GM19023 (cell line): ENCODE results near the gene PCIF1.
"Not testable (repeated sequence)": the region's sequence is repeated elsewhere in the genome, so short reads cannot be mapped to it uniquely, and the experiment has no call there.

ENCODE experiments used
- ATAC-seq: cut with Tn5 transposase; IDR thresholded peaks from one replicate; pipeline ENCODE4 v1.9.1; 2021; ENCODE audit warnings: mild to moderate bottlenecking, moderate library complexity; ENCODE audit not compliant: unreplicated experiment

The PCIF1 gene

GRCh38 chr20:45946149-45946970, 11.9 kb downstream of the PCIF1 start:
- no peak for ATAC-seq

DNA sequence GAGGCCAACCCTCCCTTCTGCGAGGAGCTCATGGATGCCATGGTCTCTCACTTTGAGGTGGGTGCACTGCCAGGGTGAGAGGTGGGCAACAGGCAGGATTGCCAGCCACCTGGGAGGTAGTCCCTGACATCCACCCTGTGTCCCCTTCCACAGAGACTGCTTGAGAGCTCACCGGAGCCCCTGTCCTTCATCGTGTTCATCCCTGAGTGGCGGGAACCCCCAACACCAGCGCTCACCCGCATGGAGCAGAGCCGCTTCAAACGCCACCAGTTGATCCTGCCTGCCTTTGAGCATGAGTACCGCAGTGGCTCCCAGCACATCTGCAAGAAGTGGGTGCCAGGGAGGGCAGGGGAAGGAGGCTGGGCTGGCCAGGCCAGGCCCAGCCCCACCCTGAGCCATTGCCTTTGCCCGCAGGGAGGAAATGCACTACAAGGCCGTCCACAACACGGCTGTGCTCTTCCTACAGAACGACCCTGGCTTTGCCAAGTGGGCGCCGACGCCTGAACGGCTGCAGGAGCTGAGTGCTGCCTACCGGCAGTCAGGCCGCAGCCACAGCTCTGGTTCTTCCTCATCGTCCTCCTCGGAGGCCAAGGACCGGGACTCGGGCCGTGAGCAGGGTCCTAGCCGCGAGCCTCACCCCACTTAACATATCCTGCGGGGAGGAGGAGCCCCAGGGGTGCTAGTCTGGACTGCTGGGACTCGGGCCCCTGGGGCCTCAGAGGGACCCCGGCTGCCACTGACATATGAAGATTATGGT, 12.8 kb downstream of the PCIF1 start:
- ATAC-seq, result no peak

- ATAC-seq, result no peak
Observed at GRCh38 chr20:45948261-45948733, 13.8 kb downstream of the PCIF1 start.

DNA sequence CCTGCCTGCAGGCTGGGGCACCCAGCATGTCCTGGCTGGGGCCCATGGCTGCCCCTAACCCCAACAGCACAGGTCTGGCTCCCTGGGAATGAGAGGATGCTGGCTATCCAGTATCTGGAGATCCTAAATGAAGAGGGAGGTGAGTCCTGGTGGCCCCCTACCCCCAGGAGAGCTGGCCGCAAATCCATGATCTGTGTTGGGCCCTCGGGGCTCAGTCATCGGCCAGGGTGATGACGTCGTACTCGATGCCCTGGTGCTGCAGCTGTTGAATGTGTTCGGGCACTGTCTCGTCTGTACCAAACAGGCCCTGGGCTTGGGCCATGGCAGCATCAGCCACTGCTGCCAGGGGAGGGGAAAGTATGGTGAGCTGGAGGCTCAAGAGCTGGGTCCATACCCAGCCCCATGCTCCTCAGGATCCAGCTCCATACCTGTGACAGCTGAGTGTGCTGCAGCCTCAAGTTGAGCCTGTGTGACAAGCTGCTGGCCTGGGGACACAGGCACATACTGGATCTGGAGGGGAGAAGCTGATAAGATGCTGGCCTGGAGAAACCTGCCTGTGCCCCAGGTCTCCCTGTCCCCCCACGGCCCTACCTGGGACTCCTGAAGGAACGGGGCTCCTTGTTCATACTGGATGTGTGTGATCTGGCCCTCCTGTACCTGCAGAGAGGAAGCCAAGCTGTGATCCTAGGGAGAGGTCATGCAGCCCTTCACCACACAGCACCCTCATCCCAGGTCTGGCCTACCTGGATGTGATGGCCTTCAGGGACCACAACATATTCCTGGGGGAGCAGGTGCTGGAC, 14.5 kb downstream of the PCIF1 start:
- ATAC-seq, result no peak

DNA sequence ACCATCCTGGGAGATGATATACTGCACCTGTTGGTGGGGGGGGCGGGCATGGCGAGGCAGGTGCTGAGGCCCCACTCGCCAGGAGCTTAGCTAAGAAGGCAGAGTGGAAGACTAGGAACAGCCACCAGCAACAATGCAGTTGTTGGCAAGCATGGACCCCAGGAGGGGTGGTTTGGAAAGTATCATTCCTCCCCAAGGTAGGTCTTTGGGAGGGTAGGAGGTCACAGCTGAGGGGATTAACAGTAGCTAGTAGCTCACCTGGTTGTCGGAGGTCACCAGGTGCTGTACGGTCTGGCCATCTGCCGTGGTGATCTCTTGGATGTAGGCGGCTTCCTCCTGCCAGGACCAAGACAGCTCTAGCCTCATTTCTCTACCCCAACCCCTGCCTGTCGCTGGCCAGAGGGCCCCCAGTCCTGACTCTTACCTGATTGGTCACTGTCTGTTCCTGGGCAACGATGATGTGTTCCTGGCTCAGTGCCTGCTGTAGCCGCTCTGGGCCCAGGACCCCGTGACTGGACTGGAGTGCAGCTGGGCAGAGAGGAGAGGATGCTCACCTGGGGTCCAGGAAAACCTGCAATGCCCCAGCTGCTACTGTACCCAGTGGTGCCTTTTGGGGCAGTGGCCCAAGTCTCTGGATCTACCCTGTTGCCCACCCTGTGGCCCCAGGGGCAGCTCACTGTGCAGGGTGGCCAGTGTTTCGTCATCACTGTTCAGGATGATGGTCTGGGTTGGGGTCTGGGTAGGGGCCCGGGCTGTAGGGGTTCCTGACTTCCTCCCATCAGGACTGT, 15.3 kb downstream of the PCIF1 start:
- ATAC-seq, result no peak

DNA sequence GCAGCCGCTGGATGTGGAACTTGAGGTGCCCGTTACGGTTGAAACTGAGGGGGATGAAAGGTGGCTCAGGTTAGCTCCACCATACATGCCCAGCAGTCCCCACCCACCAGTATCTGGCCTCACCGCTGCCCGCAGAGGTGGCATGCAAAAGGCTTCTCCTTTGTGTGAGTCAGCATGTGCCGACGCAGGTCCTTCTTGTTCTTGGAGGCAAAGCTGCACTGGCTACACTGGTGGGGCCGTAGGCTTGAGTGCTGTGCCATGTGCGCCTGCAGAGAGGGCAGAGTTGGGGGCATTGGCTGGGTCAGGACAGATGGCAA, 15.8 kb downstream of the PCIF1 start:
- ATAC-seq, result no peak

DNA sequence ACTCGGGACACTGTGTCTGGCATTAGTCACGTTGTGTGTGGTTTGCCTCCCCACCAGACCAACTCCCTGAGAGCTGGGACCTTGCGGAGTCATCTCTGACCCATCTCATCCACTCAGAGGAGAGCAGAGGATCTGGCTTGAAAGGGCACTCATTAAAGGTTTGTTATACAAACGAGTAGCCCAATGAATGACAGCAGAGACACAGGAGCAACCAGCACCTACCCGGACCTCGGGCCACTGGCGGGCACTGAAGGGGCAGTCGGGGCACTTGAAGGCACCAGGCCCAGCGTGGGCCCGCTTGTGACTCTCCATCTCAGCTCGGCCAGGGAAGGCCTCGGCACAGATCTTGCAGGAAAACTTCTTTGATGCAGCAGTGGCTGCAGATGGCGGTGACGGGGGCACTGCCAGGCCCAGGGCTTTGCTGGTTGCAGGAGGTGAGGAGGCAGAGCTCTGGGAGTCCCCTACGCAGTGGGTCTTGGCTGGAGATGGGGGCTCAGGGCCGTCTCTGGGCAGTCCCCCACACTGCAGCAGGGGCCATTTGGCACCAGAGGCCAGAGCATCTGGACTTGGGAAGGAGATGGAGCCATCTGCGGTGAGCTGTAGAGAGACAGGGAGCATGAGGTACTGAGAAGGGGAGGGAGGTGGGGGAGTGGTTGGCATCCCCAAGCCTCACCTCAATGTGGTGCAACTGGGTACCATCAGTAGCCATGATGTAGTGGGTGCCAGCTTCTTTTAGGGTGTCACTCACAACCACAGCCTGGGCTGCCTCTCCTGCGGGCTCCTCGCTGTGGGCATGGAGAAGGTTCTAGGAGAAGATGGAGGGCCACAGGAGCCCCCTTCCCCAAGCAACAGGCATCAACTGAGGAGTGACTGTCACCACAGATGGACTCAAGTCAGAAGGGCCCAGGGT, 17.7 kb downstream of the PCIF1 start:
- ATAC-seq, result no peak

- no peak for ATAC-seq
Observed at GRCh38 chr20:45952861-45953260, 18.4 kb downstream of the PCIF1 start.

DNA sequence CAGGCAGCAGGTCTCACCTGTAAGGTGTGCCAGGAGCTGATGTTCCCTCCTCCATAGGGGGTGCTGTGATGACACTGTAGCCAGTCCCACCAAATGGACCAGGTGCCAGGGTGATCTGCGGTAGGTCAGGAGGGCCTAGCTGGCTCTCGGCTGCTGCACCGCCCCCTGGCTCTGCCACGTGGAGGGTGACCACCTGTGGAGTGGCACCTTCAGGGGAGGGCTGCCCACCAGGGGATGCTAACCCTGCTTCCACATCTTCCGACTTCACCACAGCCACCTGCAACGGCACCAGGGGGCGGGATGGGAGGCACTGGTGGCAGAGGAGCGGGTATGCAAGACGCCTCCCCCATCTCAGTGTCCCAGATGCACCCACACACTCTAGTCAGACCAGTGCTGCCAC, 19.2 kb downstream of the PCIF1 start:
- no peak for ATAC-seq

- ATAC-seq, result not testable (repeated sequence)
Observed at GRCh38 chr20:45956326-45956725, 21.8 kb downstream of the PCIF1 start.

DNA sequence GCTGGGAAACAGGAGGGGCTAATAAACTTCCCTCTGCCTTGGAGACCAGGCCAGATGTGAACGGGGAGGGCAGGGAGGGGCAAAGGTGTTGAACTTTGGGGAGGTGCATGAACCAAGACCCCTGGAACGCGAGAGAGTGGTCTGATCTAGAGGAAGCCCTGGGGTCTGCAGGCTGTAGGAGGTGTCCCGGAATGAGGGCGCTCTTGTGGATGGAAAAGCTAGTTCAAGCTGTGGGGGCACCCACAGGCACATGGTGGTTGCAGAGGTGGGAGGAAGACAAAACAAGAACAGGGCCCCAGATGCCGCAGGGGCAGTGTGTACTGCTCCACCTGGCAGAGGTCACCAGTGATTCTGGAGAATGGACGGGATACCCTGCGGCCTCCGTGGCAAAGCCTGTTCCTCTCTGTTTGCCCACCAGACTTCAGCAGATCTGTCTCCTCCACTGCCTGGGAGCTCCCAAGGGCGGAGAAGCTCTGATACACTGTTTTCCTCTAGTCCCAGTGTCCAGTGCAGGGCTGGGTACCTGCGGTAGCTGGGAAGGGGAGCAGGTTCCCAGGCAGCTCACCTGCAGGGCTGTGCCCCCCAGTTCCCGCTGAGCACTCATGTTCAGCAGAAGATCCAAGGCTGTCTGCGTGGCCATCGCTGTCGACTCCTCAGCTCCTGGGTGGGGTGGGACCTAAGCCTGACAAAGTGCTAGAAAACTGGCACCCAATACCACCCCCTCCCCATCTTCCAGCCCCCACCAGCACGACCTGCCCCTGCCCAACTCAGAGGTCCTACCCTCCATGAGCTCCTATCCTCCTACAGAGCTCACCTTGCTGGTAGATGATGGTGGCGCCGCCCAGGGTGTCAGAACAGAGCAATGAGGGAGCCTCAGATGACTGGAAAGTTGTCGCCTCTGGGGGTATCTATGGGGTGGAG, 22.8 kb downstream of the PCIF1 start:
- ATAC-seq, result no peak

GRCh38 chr20:45958593-45958992, 24.1 kb downstream of the PCIF1 start:
- no peak for ATAC-seq

GRCh38 chr20:45959126-45959525, 24.6 kb downstream of the PCIF1 start:
- ATAC-seq, result no peak

- ATAC-seq, result no peak
Observed at GRCh38 chr20:45959956-45960630, 25.6 kb downstream of the PCIF1 start.

DNA sequence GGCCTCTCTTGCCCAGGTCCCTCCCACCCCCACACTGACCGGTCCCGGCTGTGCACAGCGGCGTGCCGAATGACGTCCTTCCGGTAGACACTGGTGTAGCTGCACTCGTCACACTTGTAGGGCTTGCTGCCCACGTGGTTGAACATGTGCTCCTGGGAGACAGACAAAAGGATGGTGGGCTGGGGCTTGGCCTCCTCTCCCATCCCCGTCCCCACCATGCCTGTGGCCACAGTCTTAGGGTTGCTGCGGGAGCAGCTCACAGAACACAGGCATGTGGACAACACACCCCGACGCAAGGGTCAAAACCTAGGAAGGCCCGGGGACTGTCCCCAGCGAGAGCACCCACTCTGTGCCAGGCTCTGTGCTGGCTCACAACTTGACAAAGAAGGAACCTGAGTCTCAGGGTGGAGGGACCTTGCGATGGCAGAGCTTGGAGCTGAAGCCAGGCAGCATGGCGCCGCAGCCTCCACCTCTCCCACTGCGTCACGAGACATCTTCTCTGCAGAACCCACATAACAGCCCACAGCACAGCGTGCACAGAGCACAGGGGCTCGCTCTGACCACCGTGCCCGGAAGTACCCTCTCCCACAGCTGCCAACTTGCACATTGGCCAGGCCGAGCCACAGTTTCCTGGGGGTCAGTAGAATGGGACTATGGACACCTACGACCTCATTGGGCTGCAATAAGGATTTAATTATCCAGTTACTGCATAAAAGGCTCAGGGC, 27.7 kb downstream of the PCIF1 start:
- ATAC-seq, result no peak

DNA sequence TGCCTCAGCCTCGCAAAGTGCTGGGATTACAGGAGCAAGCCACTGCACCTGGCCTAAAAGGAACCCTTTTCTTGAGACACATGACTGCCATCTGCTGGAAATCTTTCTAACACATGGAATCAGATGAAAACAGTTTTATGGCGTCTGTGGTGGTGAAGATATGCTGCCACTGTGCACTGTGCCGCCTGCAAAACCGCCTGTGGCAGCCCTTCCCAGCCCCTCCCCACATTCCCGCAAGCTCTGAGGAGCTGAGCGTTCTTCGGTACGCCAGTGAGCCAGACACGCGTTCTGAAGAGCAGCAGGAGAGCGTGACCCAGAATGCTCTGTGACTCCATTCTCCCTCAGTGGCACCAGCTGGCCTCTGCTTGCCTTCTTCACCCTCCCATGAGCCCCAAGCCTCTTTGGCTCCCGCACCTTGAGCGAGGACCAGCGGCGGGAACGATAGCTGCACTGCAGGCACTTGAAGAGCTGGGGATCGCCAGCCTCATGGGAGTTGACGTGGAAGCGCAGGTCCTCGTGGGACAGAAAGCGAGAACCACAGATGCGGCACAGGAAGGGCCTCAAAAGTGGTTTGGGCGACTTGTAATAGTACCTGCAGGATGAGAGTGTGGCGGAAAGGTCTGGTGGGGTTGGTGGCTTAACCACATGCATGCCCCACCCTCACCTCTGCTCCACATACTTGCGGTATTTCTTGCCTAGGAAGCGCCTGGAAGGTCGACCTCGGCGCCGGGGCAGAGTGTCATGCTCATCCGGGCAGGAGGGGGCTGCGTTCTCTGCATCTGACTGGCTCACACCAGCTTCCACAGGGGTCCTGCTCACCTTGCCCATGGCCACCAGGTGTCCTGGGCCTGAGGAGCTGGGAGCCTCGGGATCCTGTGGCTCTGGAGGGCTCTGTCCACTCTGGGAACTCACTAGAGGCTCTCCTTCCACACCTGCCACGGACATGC, 28.8 kb downstream of the PCIF1 start:
- ATAC-seq, result no peak
